PC-9 (cell line): ENCODE results near the gene CRYBG1. TPM values are rescaled to one million over a fixed set of nuclear protein-coding genes. Genes with fewer than 3 reads are reported as not detected.
"Not testable (repeated sequence)": the region's sequence is repeated elsewhere in the genome, so short reads cannot be mapped to it uniquely, and the experiment has no call there.

Experiments used
- BruUV-seq: library from RNA; stranded (reverse); fragments of 400-500 nt; replicated peaks from 2 replicates; lab custom pipeline; 2021; lab: Mats Ljungman, UMichigan
- CTCF ChIA-PET: fragments of 300-600 bp; sonication (Branson Sonifier 250); formaldehyde crosslinking; loops from one replicate; lab custom pipeline; 2022; ENCODE audit warnings: antibody characterized with exemption; lab: Charles Lee
- POLR2A ChIA-PET: fragments of 300-600 bp; sonication (Branson Sonifier 250); formaldehyde crosslinking; loops from one replicate; lab custom pipeline; 2022; ENCODE audit warnings: antibody characterized with exemption; ENCODE audit not compliant: unreplicated experiment; lab: Charles Lee
- DNase-seq, 2 experiments: peaks; one replicate each; pipeline versions ENCODE4 v3.0.0 to v3.0.0-alpha.2; 2015 to 2022; ENCODE audit warnings: mixed read lengths in 1 of 2
- H2AFZ ChIP-seq: fragments of 200-600 bp; sonication (generic); 2 replicates; pipeline ENCODE4 v1.8.1; 2017; ENCODE audit warnings: antibody characterized with exemption
- H3F3A ChIP-seq: fragments of 200-600 bp; sonication (generic); 2 replicates; pipeline ENCODE4 v1.8.1; 2017; ENCODE audit warnings: antibody characterized with exemption, mild to moderate bottlenecking, low read depth; ENCODE audit not compliant: insufficient read depth
- H3K27ac ChIP-seq: fragments of 200-600 bp; sonication (generic); 2 replicates; pipeline ENCODE4 v1.6.1; 2016; ENCODE audit warnings: mixed run types
- H3K27me3 ChIP-seq: fragments of 200-600 bp; sonication (generic); 2 replicates; pipeline ENCODE4 v1.6.1; 2016; ENCODE audit warnings: low read depth, mixed run types; ENCODE audit not compliant: insufficient read depth
- H3K36me3 ChIP-seq: fragments of 200-600 bp; sonication (generic); 2 replicates; pipeline ENCODE4 v1.6.1; 2016; ENCODE audit warnings: low read depth, mixed run types
- H3K4me1 ChIP-seq: fragments of 200-600 bp; sonication (generic); replicated peaks from 2 replicates; pipeline ENCODE4 v1.6.1; 2016; ENCODE audit warnings: mixed run types; ENCODE audit not compliant: insufficient read depth
- H3K4me2 ChIP-seq: fragments of 200-600 bp; sonication (generic); 2 replicates; pipeline ENCODE4 v1.6.1; 2017; ENCODE audit warnings: mixed run types
- H3K4me3 ChIP-seq: fragments of 200-600 bp; sonication (generic); 2 replicates; pipeline ENCODE4 v1.6.1; 2016; ENCODE audit warnings: mixed run types
- H3K79me2 ChIP-seq: fragments of 200-600 bp; sonication (generic); 2 replicates; pipeline ENCODE4 v1.6.1; 2017; ENCODE audit warnings: low read depth, mixed run types
- H3K9me2 ChIP-seq: fragments of 200-600 bp; sonication (generic); 2 replicates; pipeline ENCODE4 v1.8.1; 2017; ENCODE audit warnings: mild to moderate bottlenecking; ENCODE audit not compliant: insufficient read depth
- H3K9me3 ChIP-seq: fragments of 200-600 bp; sonication (generic); 2 replicates; pipeline ENCODE4 v1.8.1; 2016; ENCODE audit warnings: low read depth; ENCODE audit not compliant: insufficient read depth
- H4K20me1 ChIP-seq: fragments of 200-600 bp; sonication (generic); 2 replicates; pipeline ENCODE4 v1.8.1; 2017; ENCODE audit not compliant: insufficient read depth
- EZH2 ChIP-seq: fragments of 200-600 bp; sonication (generic); IDR thresholded peaks from 2 replicates; pipeline ENCODE4 v1.8.0; 2017; ENCODE audit warnings: antibody characterized with exemption, low read depth
- intact Hi-C: fragments of 100-400 bp; cut with micrococcal nuclease; formaldehyde crosslinking; loops from one replicate; pipeline ENCODE4 v1.10.0; 2022; ENCODE audit not compliant: unreplicated experiment
- total RNA-seq: library from RNA; stranded (reverse); gene quantifications from 2 replicates; pipeline ENCODE4 v1.2.3, GENCODE V29; 2021
- TF ChIP-seq, protein P1 (sequence below): fragments of 200-600 bp; sonication (generic); conservative IDR thresholded peaks from 2 replicates; pipeline ENCODE4 v1.6.1; 2017; ENCODE audit warnings: mixed run types, antibody characterized with exemption, mild to moderate bottlenecking, moderate library complexity

Gene CRYBG1
- total RNA-seq, 1 experiment from 2014 or later = 49.3 TPM

GRCh38 chr6:106579281-106579680, 218.8 kb downstream of the CRYBG1 start:
- DNase-seq = no peak
- H2AFZ ChIP-seq = no peak overlapping the region
- CTCF ChIA-PET = interaction anchor here (0.7 kb wide), 1 partner anchor 301 kb away, joined by 7 read pairs; no protein-coding TSS in a partner anchor
- H3F3A ChIP-seq = no peaks in the 10 kb centered on the region
- intact Hi-C loops = no loop called here
- no peaks in the 10 kb centered on the region for H3K27me3 ChIP-seq
- H3K9me2 ChIP-seq = no peaks in the 10 kb centered on the region
- no peaks in the 10 kb centered on the region for H3K36me3 ChIP-seq
- H3K4me1 ChIP-seq = peaks cover 9% of the 10 kb centered on the region
- H4K20me1 ChIP-seq = no peaks in the 10 kb centered on the region
- no peak overlapping the region for H3K27ac ChIP-seq
- POLR2A ChIA-PET = no interaction called here
- no peaks in the 10 kb centered on the region for H3K79me2 ChIP-seq
- H3K4me3 ChIP-seq = no peak overlapping the region
- no peak for TF ChIP-seq EZH2
- TF ChIP-seq, protein P1, sequence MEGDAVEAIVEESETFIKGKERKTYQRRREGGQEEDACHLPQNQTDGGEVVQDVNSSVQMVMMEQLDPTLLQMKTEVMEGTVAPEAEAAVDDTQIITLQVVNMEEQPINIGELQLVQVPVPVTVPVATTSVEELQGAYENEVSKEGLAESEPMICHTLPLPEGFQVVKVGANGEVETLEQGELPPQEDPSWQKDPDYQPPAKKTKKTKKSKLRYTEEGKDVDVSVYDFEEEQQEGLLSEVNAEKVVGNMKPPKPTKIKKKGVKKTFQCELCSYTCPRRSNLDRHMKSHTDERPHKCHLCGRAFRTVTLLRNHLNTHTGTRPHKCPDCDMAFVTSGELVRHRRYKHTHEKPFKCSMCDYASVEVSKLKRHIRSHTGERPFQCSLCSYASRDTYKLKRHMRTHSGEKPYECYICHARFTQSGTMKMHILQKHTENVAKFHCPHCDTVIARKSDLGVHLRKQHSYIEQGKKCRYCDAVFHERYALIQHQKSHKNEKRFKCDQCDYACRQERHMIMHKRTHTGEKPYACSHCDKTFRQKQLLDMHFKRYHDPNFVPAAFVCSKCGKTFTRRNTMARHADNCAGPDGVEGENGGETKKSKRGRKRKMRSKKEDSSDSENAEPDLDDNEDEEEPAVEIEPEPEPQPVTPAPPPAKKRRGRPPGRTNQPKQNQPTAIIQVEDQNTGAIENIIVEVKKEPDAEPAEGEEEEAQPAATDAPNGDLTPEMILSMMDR = no peak
- no TSS peak for BruUV-seq
- no peak overlapping the region for H3K4me2 ChIP-seq
- H3K9me3 ChIP-seq = no peaks in the 10 kb centered on the region

DNA sequence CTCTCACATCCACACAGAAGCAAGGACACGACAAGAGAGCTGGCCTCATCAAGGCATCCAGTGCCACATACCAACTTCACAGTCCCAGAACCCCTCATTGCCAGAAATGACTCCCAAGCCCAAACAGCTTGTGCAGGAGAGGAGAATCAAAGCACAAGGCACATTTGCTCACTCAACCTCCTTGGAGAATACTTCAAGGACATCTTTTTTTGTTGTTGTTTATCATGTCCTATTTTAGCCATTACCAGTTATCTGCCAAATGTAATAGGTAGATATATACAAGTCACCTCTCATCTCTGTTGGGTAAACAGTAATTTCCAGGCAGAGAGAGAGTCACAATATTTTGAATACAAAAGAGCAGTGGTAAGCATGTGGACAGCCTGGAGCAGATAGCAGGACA, 221.0 kb downstream of the CRYBG1 start:
- H3K9me3 ChIP-seq = no peaks in the 10 kb centered on the region
- no peak for DNase-seq
- H3K9me2 ChIP-seq = no peaks in the 10 kb centered on the region
- no peak overlapping the region for H3K4me3 ChIP-seq
- no peak overlapping the region for H3K4me2 ChIP-seq
- H3K4me1 ChIP-seq = no peaks in the 10 kb centered on the region
- H3K27ac ChIP-seq = no peak overlapping the region
- TF ChIP-seq, protein P1 = no peak
- no peak for TF ChIP-seq EZH2
- POLR2A ChIA-PET = no interaction called here
- no peaks in the 10 kb centered on the region for H3K27me3 ChIP-seq
- H3K79me2 ChIP-seq = no peaks in the 10 kb centered on the region
- no TSS peak for BruUV-seq
- H3F3A ChIP-seq = no peaks in the 10 kb centered on the region
- CTCF ChIA-PET = no interaction called here
- no peaks in the 10 kb centered on the region for H3K36me3 ChIP-seq
- no peak overlapping the region for H2AFZ ChIP-seq
- H4K20me1 ChIP-seq = no peaks in the 10 kb centered on the region
- intact Hi-C loops = no loop called here

GRCh38 chr6:106586815-106587415, 226.4 kb downstream of the CRYBG1 start:
- no TSS peak for BruUV-seq
- ChIA-PET CTCF (no interaction called here), POLR2A (no interaction called here)
- Histone ChIP-seq H3K79me2 (no peaks in the 10 kb centered on the region), H3K4me2 (no peak overlapping the region), H3K27ac (no peak overlapping the region), H3F3A (peaks cover 9% of the 10 kb centered on the region; the same call in 1 of the 2 replicates), H3K9me3 (no peaks in the 10 kb centered on the region), H3K36me3 (0 out of 2 replicates have a peak, but pooled peaks cover 2% of the 10 kb centered on the region), H3K4me1 (peaks cover 13% of the 10 kb centered on the region), H3K4me3 (no peak overlapping the region), H4K20me1 (no peaks in the 10 kb centered on the region), H3K27me3 (no peaks in the 10 kb centered on the region), H3K9me2 (no peaks in the 10 kb centered on the region), H2AFZ (no peak overlapping the region)
- TF ChIP-seq EZH2 = no peak
- TF ChIP-seq, protein P1 = no peak
- no peak for DNase-seq
- intact Hi-C loops = no loop called here

GRCh38 chr6:106588937-106589336, 228.4 kb downstream of the CRYBG1 start:
- H3K4me2 ChIP-seq, POLR2A ChIA-PET, H3K27ac ChIP-seq, H3K36me3 ChIP-seq, BruUV-seq, H2AFZ ChIP-seq, H3K27me3 ChIP-seq, H3K9me2 ChIP-seq, H4K20me1 ChIP-seq, DNase-seq, H3K79me2 ChIP-seq, H3K9me3 ChIP-seq, H3K4me3 ChIP-seq, intact Hi-C loops, CTCF ChIA-PET: not testable (repeated sequence)
- peaks cover 11% of the 10 kb centered on the region; the same call in 1 of the 2 replicates for H3F3A ChIP-seq
- H3K4me1 ChIP-seq = peaks cover 15% of the 10 kb centered on the region
